ENCODE measurements around the gene ZBTB20. TPM values are rescaled to one million over a fixed set of nuclear protein-coding genes. Genes with fewer than 3 reads are reported as not detected.

ZBTB20 gene
- total RNA-seq, 1 experiment from 2014 or later, result 12.8 TPM

DNA sequence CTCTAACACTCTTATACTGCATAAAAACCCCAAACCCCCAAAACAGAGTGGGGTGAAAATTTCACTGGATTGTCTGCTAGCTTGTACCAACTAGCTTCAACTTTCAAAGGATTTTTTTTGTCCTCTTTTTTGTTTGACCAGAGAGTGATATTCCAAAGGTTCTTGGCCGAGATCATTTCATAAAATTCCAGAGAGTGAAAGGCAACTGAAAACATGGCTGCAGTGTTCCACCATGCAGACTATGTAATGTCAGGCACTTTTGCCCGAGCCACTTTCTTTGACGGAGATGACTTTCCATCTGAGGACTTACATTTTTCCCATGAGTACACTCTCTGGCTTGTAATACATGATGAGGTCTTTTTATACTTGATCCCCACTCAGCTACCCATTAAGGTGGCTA, 745.7 kb downstream of the ZBTB20 start:
- intact Hi-C loops (cut with micrococcal nuclease; ENCODE audit: unreplicated experiment), result no loop called here
- TF ChIP-seq, protein P1, sequence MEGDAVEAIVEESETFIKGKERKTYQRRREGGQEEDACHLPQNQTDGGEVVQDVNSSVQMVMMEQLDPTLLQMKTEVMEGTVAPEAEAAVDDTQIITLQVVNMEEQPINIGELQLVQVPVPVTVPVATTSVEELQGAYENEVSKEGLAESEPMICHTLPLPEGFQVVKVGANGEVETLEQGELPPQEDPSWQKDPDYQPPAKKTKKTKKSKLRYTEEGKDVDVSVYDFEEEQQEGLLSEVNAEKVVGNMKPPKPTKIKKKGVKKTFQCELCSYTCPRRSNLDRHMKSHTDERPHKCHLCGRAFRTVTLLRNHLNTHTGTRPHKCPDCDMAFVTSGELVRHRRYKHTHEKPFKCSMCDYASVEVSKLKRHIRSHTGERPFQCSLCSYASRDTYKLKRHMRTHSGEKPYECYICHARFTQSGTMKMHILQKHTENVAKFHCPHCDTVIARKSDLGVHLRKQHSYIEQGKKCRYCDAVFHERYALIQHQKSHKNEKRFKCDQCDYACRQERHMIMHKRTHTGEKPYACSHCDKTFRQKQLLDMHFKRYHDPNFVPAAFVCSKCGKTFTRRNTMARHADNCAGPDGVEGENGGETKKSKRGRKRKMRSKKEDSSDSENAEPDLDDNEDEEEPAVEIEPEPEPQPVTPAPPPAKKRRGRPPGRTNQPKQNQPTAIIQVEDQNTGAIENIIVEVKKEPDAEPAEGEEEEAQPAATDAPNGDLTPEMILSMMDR (IDR thresholded peaks at IDR 0.05; ENCODE audit: insufficient read depth in 1 of 2, low read depth in 1 of 2, low read length in 1 of 2, severe bottlenecking in 1 of 2, unreplicated experiment in 1 of 2), result no peak
- Histone ChIP-seq H3K27me3 (replicated peaks; ENCODE audit: control insufficient read depth, insufficient read depth, low read length) (no peaks in the 10 kb centered on the region), H3K4me3 (ENCODE audit: low read depth, low read length) (no peak overlapping the region), H3K9me3 (no peaks in the 10 kb centered on the region), H3K4me1 (no peaks in the 10 kb centered on the region), H3K36me3 (ENCODE audit: control insufficient read depth, insufficient read depth, low read length) (no peaks in the 10 kb centered on the region)
- POLR2A ChIA-PET, result no interaction called here
- CTCF ChIA-PET, result no interaction called here
- H3K27ac Mint-ChIP-seq (ENCODE audit: unreplicated experiment), result no peak overlapping the region
- no peaks in the 10 kb centered on the region for H3K36me3 Mint-ChIP-seq (ENCODE audit: insufficient read depth, unreplicated experiment)
- no peaks in the 10 kb centered on the region for H3K9me3 Mint-ChIP-seq (ENCODE audit: unreplicated experiment)
- no peaks in the 10 kb centered on the region for H3K27me3 Mint-ChIP-seq (ENCODE audit: insufficient read depth, unreplicated experiment)
- no peak overlapping the region for H3K4me3 Mint-ChIP-seq (ENCODE audit: unreplicated experiment)
- no peak for DNase-seq
- BruUV-seq (replicated peaks), result no TSS peak
- H3K4me1 Mint-ChIP-seq (ENCODE audit: low read depth, unreplicated experiment), result no peaks in the 10 kb centered on the region

DNA sequence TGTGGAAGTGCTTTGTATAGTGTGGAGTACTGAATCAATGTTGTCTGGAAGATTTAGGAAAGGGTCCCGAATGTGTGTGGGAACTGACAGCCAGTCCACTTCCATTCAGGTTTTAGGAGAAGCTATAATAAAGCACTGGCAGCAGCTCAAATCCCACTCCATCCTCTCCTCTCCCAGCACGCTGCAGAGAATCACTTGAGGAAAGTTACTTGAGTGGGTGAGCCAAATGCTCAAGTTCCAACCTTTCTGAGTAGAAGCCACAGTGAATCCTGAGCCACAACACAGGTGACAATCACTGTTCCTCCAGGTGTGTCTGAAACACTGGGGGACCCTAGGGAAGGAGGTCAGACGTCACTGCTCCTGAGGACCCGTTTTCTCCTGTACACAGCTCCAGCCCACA, 746.7 kb downstream of the ZBTB20 start:
- no peaks in the 10 kb centered on the region for H3K9me3 ChIP-seq
- H3K27ac Mint-ChIP-seq (ENCODE audit: unreplicated experiment), result no peak overlapping the region
- BruUV-seq (replicated peaks), result no TSS peak
- TF ChIP-seq, protein P1 (IDR thresholded peaks at IDR 0.05; ENCODE audit: insufficient read depth in 1 of 2, low read depth in 1 of 2, low read length in 1 of 2, severe bottlenecking in 1 of 2, unreplicated experiment in 1 of 2), result no peak
- H3K36me3 ChIP-seq (ENCODE audit: control insufficient read depth, insufficient read depth, low read length), result no peaks in the 10 kb centered on the region
- no peaks in the 10 kb centered on the region for H3K9me3 Mint-ChIP-seq (ENCODE audit: unreplicated experiment)
- intact Hi-C loops (cut with micrococcal nuclease; ENCODE audit: unreplicated experiment), result no loop called here
- no peaks in the 10 kb centered on the region for H3K36me3 Mint-ChIP-seq (ENCODE audit: insufficient read depth, unreplicated experiment)
- CTCF ChIA-PET, result interaction anchor here (0.5 kb wide), 2 partner anchors 18 to 759 kb away, joined by 3 to 4 read pairs; no protein-coding TSS in a partner anchor
- no peak overlapping the region for H3K4me3 Mint-ChIP-seq (ENCODE audit: unreplicated experiment)
- no peaks in the 10 kb centered on the region for H3K4me1 Mint-ChIP-seq (ENCODE audit: low read depth, unreplicated experiment)
- H3K27me3 ChIP-seq (replicated peaks; ENCODE audit: control insufficient read depth, insufficient read depth, low read length), result no peaks in the 10 kb centered on the region
- H3K4me3 ChIP-seq (ENCODE audit: low read depth, low read length), result no peak overlapping the region
- DNase-seq, result no peak
- no peaks in the 10 kb centered on the region for H3K4me1 ChIP-seq
- POLR2A ChIA-PET, result no interaction called here
- H3K27me3 Mint-ChIP-seq (ENCODE audit: insufficient read depth, unreplicated experiment), result no peaks in the 10 kb centered on the region

DNA sequence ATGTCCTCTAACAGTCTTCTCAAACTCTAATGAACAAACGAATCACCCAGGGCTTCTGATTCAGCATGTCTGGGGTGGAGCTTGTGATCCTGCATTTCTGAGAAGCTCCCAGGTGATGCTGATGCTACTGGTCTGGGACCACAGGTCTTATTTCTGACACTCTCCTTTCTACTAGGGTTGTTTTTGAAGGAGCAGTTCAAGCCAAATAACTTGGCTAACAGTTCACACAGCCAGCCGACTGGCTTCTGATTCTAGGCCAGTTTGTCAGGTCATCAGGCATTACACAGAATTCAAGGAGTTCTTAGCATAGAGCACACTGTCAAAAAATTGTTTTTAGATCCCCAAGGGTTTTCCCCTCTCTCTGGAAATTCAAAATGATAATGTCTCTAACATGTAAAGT, 752.5 kb downstream of the ZBTB20 start:
- no peaks in the 10 kb centered on the region for H3K27me3 ChIP-seq (replicated peaks; ENCODE audit: control insufficient read depth, insufficient read depth, low read length)
- CTCF ChIA-PET, result no interaction called here

More for the DNA sequence above, 752.5 kb downstream of the ZBTB20 start:
- BruUV-seq (replicated peaks), result no TSS peak
- POLR2A ChIA-PET, result no interaction called here
- Mint-ChIP-seq H3K4me1 (ENCODE audit: low read depth, unreplicated experiment) (peaks cover 6% of the 10 kb centered on the region), H3K27me3 (ENCODE audit: insufficient read depth, unreplicated experiment) (no peaks in the 10 kb centered on the region), H3K36me3 (ENCODE audit: insufficient read depth, unreplicated experiment) (peaks cover 6% of the 10 kb centered on the region), H3K27ac (ENCODE audit: unreplicated experiment) (no peak overlapping the region), H3K9me3 (ENCODE audit: unreplicated experiment) (no peaks in the 10 kb centered on the region), H3K4me3 (ENCODE audit: unreplicated experiment) (no peak overlapping the region)
- TF ChIP-seq, protein P1 (IDR thresholded peaks at IDR 0.05; ENCODE audit: insufficient read depth in 1 of 2, low read depth in 1 of 2, low read length in 1 of 2, severe bottlenecking in 1 of 2, unreplicated experiment in 1 of 2), result no peak
- intact Hi-C loops (cut with micrococcal nuclease; ENCODE audit: unreplicated experiment), result no loop called here
- DNase-seq, result no peak
- Histone ChIP-seq H3K36me3 (ENCODE audit: control insufficient read depth, insufficient read depth, low read length) (no peaks in the 10 kb centered on the region), H3K9me3 (no peaks in the 10 kb centered on the region), H3K4me3 (ENCODE audit: low read depth, low read length) (no peak overlapping the region), H3K4me1 (no peaks in the 10 kb centered on the region)

All from Caco-2 (cell line).